Measurements from ENCODE around the gene DLG5.

Gene DLG5

GRCh38 chr10:77811831-77812430 is 114.6 kb downstream of the DLG5 start:
- Histone ChIP-seq H3K4me2 (ENCODE audit: low read length) (no peak overlapping the region), H3K4me1 (ENCODE audit: control insufficient read depth in 1 of 2, insufficient read depth in 2 of 2, low read length in 2 of 2) (no peaks in the 10 kb centered on the region), H4K8ac (ENCODE audit: low read depth, low read length) (no peak overlapping the region), H2AK5ac (ENCODE audit: low read length) (no peak overlapping the region), H3K79me1 (ENCODE audit: low read length) (no peaks in the 10 kb centered on the region), H3K14ac (ENCODE audit: low read length) (no peak overlapping the region), H3K4me3 (ENCODE audit: low read depth, low read length) (no peak overlapping the region), H2AFZ (ENCODE audit: insufficient read depth, low read length, poor library complexity) (no peak overlapping the region), H2BK5ac (ENCODE audit: low read depth, low read length, poor library complexity) (no peak overlapping the region), H4K91ac (ENCODE audit: low read depth, low read length) (no peak overlapping the region), H3K18ac (ENCODE audit: low read length) (no peak overlapping the region), H3K9ac (ENCODE audit: low read length) (no peak overlapping the region), H4K12ac (ENCODE audit: low read depth, low read length) (no peak overlapping the region), H2BK12ac (ENCODE audit: low read length) (no peak overlapping the region), H2BK120ac (ENCODE audit: insufficient read depth, low read length, poor library complexity) (no peak overlapping the region), H3K9me3 (ENCODE audit: insufficient read depth, low read depth, low read length) (no peaks in the 10 kb centered on the region), H3K27ac (ENCODE audit: low read depth, low read length) (no peak overlapping the region), H3K79me2 (ENCODE audit: control insufficient read depth, insufficient read depth, low read length, poor library complexity) (no peaks in the 10 kb centered on the region), H3K36me3 (ENCODE audit: control insufficient read depth in 1 of 2, insufficient read depth in 2 of 2, low read length in 2 of 2) (peaks cover 78 to 87% of the 10 kb centered on the region in 2 experiments), H3K23ac (ENCODE audit: low read length) (no peak overlapping the region), H3K4ac (ENCODE audit: low read depth, low read length) (no peak overlapping the region), H3K27me3 (ENCODE audit: insufficient read depth, low read length) (no peaks in the 10 kb centered on the region)
- no CpG with 5 or more reads among the region's 23 CpGs for WGBS (ENCODE audit: extremely low coverage, insufficient coverage, insufficient read length)
- DNase-seq = no peak

DNA sequence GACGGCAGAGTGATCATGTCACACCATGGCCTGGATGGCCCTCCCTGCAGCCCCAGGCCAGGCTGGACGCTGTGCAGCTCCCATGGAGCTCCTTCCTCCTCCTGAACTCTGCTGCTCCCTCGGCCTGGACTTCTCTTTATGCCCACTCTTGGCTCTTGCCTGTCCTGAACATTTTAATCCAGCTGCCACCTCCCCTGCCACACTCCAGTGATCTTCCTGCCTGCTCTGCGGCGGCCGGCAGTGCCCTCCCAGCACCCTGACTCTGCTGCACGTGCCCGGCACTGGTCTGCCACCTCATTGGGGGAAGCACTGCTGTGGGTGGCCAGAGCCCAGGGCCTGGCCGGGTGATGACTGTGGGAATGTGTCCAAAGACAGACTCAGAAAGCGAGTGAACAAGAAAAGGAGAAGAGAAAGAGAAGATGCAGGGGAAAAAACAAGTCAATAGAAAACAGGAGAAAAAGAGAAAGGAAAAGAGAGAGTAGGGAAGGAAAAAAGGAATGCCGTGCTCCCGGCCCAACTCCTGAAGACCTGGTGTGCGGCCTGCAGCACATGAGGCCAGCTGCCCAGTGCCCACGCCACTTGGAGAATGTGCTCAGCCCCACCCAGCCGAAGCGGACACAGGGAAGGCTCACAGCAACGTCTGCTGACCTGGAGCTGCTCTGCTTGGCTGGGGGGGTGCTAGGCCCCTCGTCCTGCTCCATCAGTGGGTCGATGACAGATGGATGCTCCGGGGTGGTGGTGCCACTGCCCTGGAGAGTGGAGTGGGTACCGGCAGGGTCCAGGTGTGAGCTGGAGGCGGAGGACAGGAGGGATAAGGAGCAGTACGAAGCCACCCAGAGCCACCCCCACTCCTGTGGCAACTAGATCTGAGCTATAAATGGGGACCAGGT is 115.9 kb downstream of the DLG5 start:
- Histone ChIP-seq H4K8ac (ENCODE audit: low read depth, low read length) (no peak overlapping the region), H3K4ac (ENCODE audit: low read depth, low read length) (no peak overlapping the region), H3K9ac (ENCODE audit: low read length) (no peak overlapping the region), H3K27ac (ENCODE audit: low read depth, low read length) (no peak overlapping the region), H3K23ac (ENCODE audit: low read length) (no peak overlapping the region), H3K27me3 (ENCODE audit: insufficient read depth, low read length) (no peaks in the 10 kb centered on the region), H2BK5ac (ENCODE audit: low read depth, low read length, poor library complexity) (no peak overlapping the region), H3K79me1 (ENCODE audit: low read length) (no peaks in the 10 kb centered on the region), H3K4me2 (ENCODE audit: low read length) (no peak overlapping the region), H3K4me3 (ENCODE audit: low read depth, low read length) (no peak overlapping the region), H2BK12ac (ENCODE audit: low read length) (no peak overlapping the region), H2AK5ac (ENCODE audit: low read length) (no peak overlapping the region), H2BK120ac (ENCODE audit: insufficient read depth, low read length, poor library complexity) (no peak overlapping the region), H3K9me3 (ENCODE audit: insufficient read depth, low read depth, low read length) (no peaks in the 10 kb centered on the region), H3K14ac (ENCODE audit: low read length) (no peak overlapping the region), H2AFZ (ENCODE audit: insufficient read depth, low read length, poor library complexity) (no peak overlapping the region), H4K12ac (ENCODE audit: low read depth, low read length) (no peak overlapping the region), H3K4me1 (ENCODE audit: control insufficient read depth in 1 of 2, insufficient read depth in 2 of 2, low read length in 2 of 2) (no peaks in the 10 kb centered on the region), H4K91ac (ENCODE audit: low read depth, low read length) (no peak overlapping the region), H3K18ac (ENCODE audit: low read length) (no peak overlapping the region), H3K36me3 (ENCODE audit: control insufficient read depth in 1 of 2, insufficient read depth in 2 of 2, low read length in 2 of 2) (peaks cover 76 to 86% of the 10 kb centered on the region in 2 experiments), H3K79me2 (ENCODE audit: control insufficient read depth, insufficient read depth, low read length, poor library complexity) (no peaks in the 10 kb centered on the region)
- no peak for DNase-seq
- WGBS (ENCODE audit: extremely low coverage, insufficient coverage, insufficient read length) = no CpG with 5 or more reads among the region's 23 CpGs

DNA sequence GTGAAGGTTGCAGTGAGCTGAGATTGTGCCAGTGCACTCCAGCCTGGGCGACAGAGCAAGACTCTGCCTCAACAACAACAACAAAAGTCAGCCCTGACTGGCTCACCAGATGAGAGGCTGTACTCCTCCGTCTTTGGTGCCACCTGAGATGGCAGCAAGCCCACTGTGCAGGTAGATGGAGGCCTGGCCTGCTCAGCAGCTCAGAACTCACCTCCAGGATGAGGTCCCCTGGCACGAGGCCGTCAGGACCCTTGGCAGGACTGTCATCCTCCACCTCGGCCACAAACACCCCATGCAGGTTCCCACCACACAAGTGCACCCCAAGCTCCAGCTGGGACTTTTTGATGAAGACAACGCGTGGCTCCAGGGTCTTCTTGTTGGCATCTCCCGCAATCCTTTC is 117.2 kb downstream of the DLG5 start:
- WGBS (ENCODE audit: extremely low coverage, insufficient coverage, insufficient read length) = no CpG with 5 or more reads among the region's 8 CpGs
- Histone ChIP-seq H4K8ac (ENCODE audit: low read depth, low read length) (no peak overlapping the region), H3K27me3 (ENCODE audit: insufficient read depth, low read length) (no peaks in the 10 kb centered on the region), H4K12ac (ENCODE audit: low read depth, low read length) (no peak overlapping the region), H3K9me3 (ENCODE audit: insufficient read depth, low read depth, low read length) (no peaks in the 10 kb centered on the region), H3K27ac (ENCODE audit: low read depth, low read length) (no peak overlapping the region), H2BK12ac (ENCODE audit: low read length) (no peak overlapping the region), H3K4me1 (ENCODE audit: control insufficient read depth in 1 of 2, insufficient read depth in 2 of 2, low read length in 2 of 2) (no peaks in the 10 kb centered on the region), H2AK5ac (ENCODE audit: low read length) (no peak overlapping the region), H3K18ac (ENCODE audit: low read length) (no peak overlapping the region), H3K4ac (ENCODE audit: low read depth, low read length) (no peak overlapping the region), H3K79me2 (ENCODE audit: control insufficient read depth, insufficient read depth, low read length, poor library complexity) (no peaks in the 10 kb centered on the region), H3K79me1 (ENCODE audit: low read length) (no peaks in the 10 kb centered on the region), H3K4me2 (ENCODE audit: low read length) (no peak overlapping the region), H3K9ac (ENCODE audit: low read length) (no peak overlapping the region), H2AFZ (ENCODE audit: insufficient read depth, low read length, poor library complexity) (no peak overlapping the region), H3K4me3 (ENCODE audit: low read depth, low read length) (no peak overlapping the region), H3K14ac (ENCODE audit: low read length) (no peak overlapping the region), H2BK120ac (ENCODE audit: insufficient read depth, low read length, poor library complexity) (no peak overlapping the region), H2BK5ac (ENCODE audit: low read depth, low read length, poor library complexity) (no peak overlapping the region), H3K36me3 (ENCODE audit: control insufficient read depth in 1 of 2, insufficient read depth in 2 of 2, low read length in 2 of 2) (peaks cover 83 to 91% of the 10 kb centered on the region in 2 experiments), H3K23ac (ENCODE audit: low read length) (no peak overlapping the region), H4K91ac (ENCODE audit: low read depth, low read length) (no peak overlapping the region)
- no peak for DNase-seq

- Histone ChIP-seq H3K4me3 (ENCODE audit: low read depth, low read length) (no peak overlapping the region), H4K91ac (ENCODE audit: low read depth, low read length) (no peak overlapping the region), H3K36me3 (ENCODE audit: control insufficient read depth in 1 of 2, insufficient read depth in 2 of 2, low read length in 2 of 2) (peaks cover 79 to 80% of the 10 kb centered on the region in 2 experiments), H2BK5ac (ENCODE audit: low read depth, low read length, poor library complexity) (no peak overlapping the region), H3K18ac (ENCODE audit: low read length) (no peak overlapping the region), H2BK120ac (ENCODE audit: insufficient read depth, low read length, poor library complexity) (no peak overlapping the region), H3K9me3 (ENCODE audit: insufficient read depth, low read depth, low read length) (no peaks in the 10 kb centered on the region), H4K12ac (ENCODE audit: low read depth, low read length) (no peak overlapping the region), H4K8ac (ENCODE audit: low read depth, low read length) (no peak overlapping the region), H3K14ac (ENCODE audit: low read length) (no peak overlapping the region), H3K27ac (ENCODE audit: low read depth, low read length) (no peak overlapping the region), H3K9ac (ENCODE audit: low read length) (no peak overlapping the region), H3K4me1 (ENCODE audit: control insufficient read depth in 1 of 2, insufficient read depth in 2 of 2, low read length in 2 of 2) (no peaks in the 10 kb centered on the region), H2AFZ (ENCODE audit: insufficient read depth, low read length, poor library complexity) (no peak overlapping the region), H3K79me1 (ENCODE audit: low read length) (no peaks in the 10 kb centered on the region), H3K27me3 (ENCODE audit: insufficient read depth, low read length) (no peaks in the 10 kb centered on the region), H2BK12ac (ENCODE audit: low read length) (no peak overlapping the region), H2AK5ac (ENCODE audit: low read length) (no peak overlapping the region), H3K79me2 (ENCODE audit: control insufficient read depth, insufficient read depth, low read length, poor library complexity) (no peaks in the 10 kb centered on the region), H3K4ac (ENCODE audit: low read depth, low read length) (no peak overlapping the region), H3K23ac (ENCODE audit: low read length) (no peak overlapping the region), H3K4me2 (ENCODE audit: low read length) (no peak overlapping the region)
- no peak for DNase-seq
- no CpG with 5 or more reads among the region's 9 CpGs for WGBS (ENCODE audit: extremely low coverage, insufficient coverage, insufficient read length)
Measured at GRCh38 chr10:77807706-77808105, 118.8 kb downstream of the DLG5 start.
